Endothelial cell of umbilical vein (primary cell): ENCODE data around the gene AQP12A. TPM values are rescaled to one million over a fixed set of nuclear protein-coding genes. Genes with fewer than 3 reads are reported as not detected.

ENCODE experiments used
- BruUV-seq: library from RNA; stranded (reverse); fragments of 400-500 nt; replicated peaks from 2 replicates; lab custom pipeline; 2021; lab: Mats Ljungman, UMichigan
- CTCF ChIA-PET: fragments of 300-600, 350-600 bp; sonication (Branson Sonifier 250); formaldehyde crosslinking; loops from one replicate; lab custom pipeline; 2021; ENCODE audit warnings: antibody characterized with exemption, inconsistent platforms; lab: Charles Lee
- POLR2A ChIA-PET: fragments of 300-600, 350-600 bp; sonication (Branson Sonifier 250); formaldehyde crosslinking; loops from one replicate; lab custom pipeline; 2021; ENCODE audit warnings: antibody characterized with exemption, inconsistent platforms; lab: Charles Lee
- DNase-seq: peaks from one replicate; pipeline ENCODE4 v3.0.0-alpha.2; 2011; ENCODE audit warnings: low read depth, low spot score
- FAIRE-seq: peaks from 2 replicates; lab custom pipeline; 2011; peaks lifted over from hg19 to GRCh38; lab: Jason Lieb, UNC
- H2AFZ ChIP-seq: 2 replicates; pipeline ENCODE4 v1.6.0; 2012; ENCODE audit warnings: low read depth, low read length, control low read depth, inconsistent platforms
- H3K27ac ChIP-seq: 2 replicates; pipeline ENCODE4 v1.5.1; 2011; ENCODE audit warnings: low read depth, mild to moderate bottlenecking, control low read depth, low read length, moderate library complexity; ENCODE audit not compliant: insufficient read depth
- H3K27me3 ChIP-seq, 2 experiments: 2 replicates each; pipeline versions ENCODE4 v1.6.0 to v1.6.1; 2011; ENCODE audit warnings: low read length in 2 of 2, mixed read lengths in 1 of 2; ENCODE audit not compliant: control insufficient read depth in 2 of 2, insufficient read depth in 2 of 2
- H3K36me3 ChIP-seq, 2 experiments: 2 replicates in 1 of 2; 3 replicates in 1 of 2; pipeline ENCODE4 v1.5.1; 2011; ENCODE audit warnings: low read length in 2 of 2, mild to moderate bottlenecking in 1 of 2, moderate library complexity in 1 of 2; ENCODE audit not compliant: control insufficient read depth in 2 of 2, insufficient read depth in 2 of 2; ENCODE audit errors: extremely low read depth in 1 of 2
- H3K4me1 ChIP-seq: 3 replicates; pipeline ENCODE4 v1.5.1; 2011; ENCODE audit warnings: mild to moderate bottlenecking, low read length; ENCODE audit not compliant: control insufficient read depth, insufficient read depth; ENCODE audit errors: extremely low read depth
- H3K4me2 ChIP-seq: 2 replicates; pipeline ENCODE4 v1.6.1; 2011; ENCODE audit warnings: low read length, control low read depth, mixed read lengths; ENCODE audit not compliant: insufficient read depth
- H3K4me3 ChIP-seq, 3 experiments: fragments of 200-600 bp in 1 of 3; sonication (generic), shearing (Covaris generic) in 1 of 3; replicated peaks in 1 of 3; 2 replicates each; pipeline ENCODE4 v1.5.1; 2011 to 2016; ENCODE audit warnings: control low read depth in 3 of 3, low read length in 3 of 3, mild to moderate bottlenecking in 2 of 3, inconsistent platforms in 1 of 3, low read depth in 1 of 3, moderate library complexity in 1 of 3; ENCODE audit not compliant: insufficient read depth in 1 of 3
- H3K79me2 ChIP-seq: 2 replicates; pipeline ENCODE4 v1.6.0; 2012; ENCODE audit warnings: low read length, inconsistent platforms; ENCODE audit not compliant: control insufficient read depth, insufficient read depth
- H3K9ac ChIP-seq: replicated peaks from 2 replicates; pipeline ENCODE3; 2011; ENCODE audit warnings: low read length, control low read depth; ENCODE audit not compliant: insufficient read depth; ENCODE audit errors: extremely low read depth
- H3K9me1 ChIP-seq: replicated peaks from 3 replicates; pipeline ENCODE4 v1.6.0; 2011; ENCODE audit warnings: mild to moderate bottlenecking, low read length; ENCODE audit not compliant: control insufficient read depth, insufficient read depth; ENCODE audit errors: extremely low read depth
- H3K9me3 ChIP-seq: replicated peaks from 2 replicates; pipeline ENCODE4 v1.5.1; 2012; ENCODE audit warnings: low read length, inconsistent platforms; ENCODE audit not compliant: control insufficient read depth, insufficient read depth
- H4K20me1 ChIP-seq: replicated peaks from 2 replicates; pipeline ENCODE3; 2011; ENCODE audit warnings: mild to moderate bottlenecking, low read length; ENCODE audit not compliant: control insufficient read depth, insufficient read depth; ENCODE audit errors: extremely low read depth
- EZH2 ChIP-seq: IDR thresholded peaks from 2 replicates; pipeline ENCODE4 v1.6.1; 2012; ENCODE audit warnings: borderline replicate concordance, low read depth, mild to moderate bottlenecking, moderate library complexity, low read length, inconsistent platforms; ENCODE audit not compliant: severe bottlenecking
- FOS ChIP-seq: IDR thresholded peaks from 2 replicates; pipeline ENCODE4 v1.6.1; 2011; ENCODE audit warnings: mild to moderate bottlenecking, low read length, moderate library complexity, borderline replicate concordance; ENCODE audit not compliant: insufficient read depth
- GATA2 ChIP-seq: IDR thresholded peaks from 2 replicates; pipeline ENCODE4 v1.7.0; 2011; ENCODE audit warnings: low read depth, mild to moderate bottlenecking, moderate library complexity, mixed read lengths, low read length; ENCODE audit not compliant: insufficient read length, insufficient read depth
- JUN ChIP-seq: IDR thresholded peaks from 2 replicates; pipeline ENCODE4 v1.6.1; 2011; ENCODE audit warnings: borderline replicate concordance, low read depth; ENCODE audit not compliant: insufficient read length, insufficient read depth
- MYC ChIP-seq: IDR thresholded peaks from one replicate; pipeline ENCODE4 v1.6.1; 2011; ENCODE audit warnings: mild to moderate bottlenecking, low read depth, low read length
- POLR2A ChIP-seq: IDR thresholded peaks from 2 replicates; pipeline ENCODE4 v1.6.1; 2012; ENCODE audit warnings: low read depth, mild to moderate bottlenecking, control low read depth, low read length
- POLR2AphosphoS5 ChIP-seq: IDR thresholded peaks from 2 replicates; pipeline ENCODE4 v1.6.1; 2012; ENCODE audit warnings: low read depth, mild to moderate bottlenecking, control low read depth, low read length, moderate library complexity; ENCODE audit not compliant: insufficient read depth
- dilution Hi-C: fragments of 300-500 bp; cut with MboI; formaldehyde crosslinking; loops from one replicate; pipeline ENCODE4 v1.15.0; 2019; ENCODE audit warnings: low sequenced_read_pairs; ENCODE audit not compliant: extremely low pct_ligation_motif_present
- intact Hi-C: fragments of 100-400 bp; cut with micrococcal nuclease; formaldehyde crosslinking; loops from one replicate; pipeline ENCODE4 v1.10.0; 2022
- polyA plus RNA-seq, 4 experiments: library from polyadenylated mRNA; depleted of rRNA in 3 of 4; stranded (reverse) in 3 of 4; unstranded in 1 of 4; fragments of >200 nt; gene quantifications; 2 replicates each; pipeline versions ENCODE4 v1.2.1 to v1.2.3, GENCODE V29; 2011 to 2012; ENCODE audit warnings: missing spikeins in 1 of 4
- total RNA-seq: library from RNA; stranded (reverse); gene quantifications from 2 replicates; pipeline ENCODE4 v1.2.3, GENCODE V29; 2021
- TF ChIP-seq, protein P1 (sequence below), 2 donors: IDR thresholded peaks; 1 replicate in 1 of 2; 2 replicates in 1 of 2; pipeline ENCODE4 v1.5.1; 2011; ENCODE audit warnings: low read length in 2 of 2, mild to moderate bottlenecking in 2 of 2, moderate library complexity in 2 of 2, control low read depth in 1 of 2, inconsistent platforms in 1 of 2, low read depth in 1 of 2; ENCODE audit not compliant: insufficient read depth in 1 of 2; ENCODE audit errors: extremely low read depth in 1 of 2
- TF ChIP-seq, protein P2 (sequence below): IDR thresholded peaks from 2 replicates; pipeline ENCODE4 v1.6.1; 2011; ENCODE audit not compliant: insufficient read depth, insufficient read length

The AQP12A gene
- total and polyA plus RNA-seq, 2 donors (not counting 3 experiments of a cell fraction or from before 2014, with no cell fraction given), result not detected

DNA sequence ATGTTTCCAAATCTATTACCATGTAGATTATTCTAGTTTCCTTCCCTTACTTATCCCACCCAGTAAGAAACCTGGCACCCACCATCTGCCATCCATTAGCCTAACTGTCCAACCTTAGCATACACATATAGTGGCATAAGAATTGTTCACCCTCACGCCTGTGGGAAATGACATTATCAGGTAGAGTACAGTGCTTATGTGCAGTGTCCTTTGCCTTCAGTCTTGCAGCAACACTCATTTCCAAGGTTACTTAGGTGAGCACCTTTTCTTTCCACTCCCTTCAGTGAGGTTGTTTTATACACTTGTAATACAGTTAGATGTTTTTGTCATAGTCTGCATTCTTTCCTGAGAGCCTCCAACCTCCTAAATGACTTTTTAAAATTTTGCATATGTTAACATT, 27.0 kb upstream of the AQP12A start:
- ChIA-PET CTCF (interaction anchor here (1.3 kb wide), 1 partner anchor 150 kb away, joined by 4 read pairs; no protein-coding TSS in a partner anchor), POLR2A (no interaction called here)
- Histone ChIP-seq H3K4me2 (no peak overlapping the region), H3K9ac (no peak overlapping the region), H3K4me3 (no peak overlapping the region), H3K4me1 (no peaks in the 10 kb centered on the region), H3K79me2 (no peaks in the 10 kb centered on the region), H2AFZ (no peak overlapping the region), H3K9me3 (no peaks in the 10 kb centered on the region), H4K20me1 (no peaks in the 10 kb centered on the region), H3K36me3 (no peaks in the 10 kb centered on the region), H3K9me1 (no peaks in the 10 kb centered on the region), H3K27me3 (peaks cover 3 to 5% of the 10 kb centered on the region in 2 experiments), H3K27ac (no peak overlapping the region)
- intact Hi-C loops, result no loop called here
- FAIRE-seq, result no peak
- no peak for DNase-seq
- no peak for TF ChIP-seq EZH2
- TF ChIP-seq JUN, result no peak
- BruUV-seq, result no TSS peak
- dilution Hi-C loops, result no loop called here

DNA sequence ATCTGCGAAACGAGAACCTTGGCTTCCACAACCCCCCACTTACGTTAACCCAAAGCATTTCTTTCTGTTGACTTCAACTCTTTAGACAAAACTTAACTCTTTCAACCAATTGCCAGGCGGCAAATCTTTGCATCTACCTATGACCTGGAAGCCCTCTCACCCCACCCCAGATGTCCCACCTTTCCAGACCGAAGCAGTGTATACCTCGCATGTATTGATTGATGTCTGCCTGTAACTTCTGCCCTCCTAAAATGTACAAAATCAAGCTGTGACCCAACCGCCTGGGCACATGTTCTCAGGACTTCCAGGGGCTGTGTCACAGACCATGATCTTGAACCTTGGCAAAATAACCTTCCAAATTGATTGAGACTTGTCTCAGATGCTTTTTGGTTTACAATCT, 21.3 kb upstream of the AQP12A start:
- no peaks in the 10 kb centered on the region for H3K9me1 ChIP-seq
- no peak overlapping the region for H2AFZ ChIP-seq
- TF ChIP-seq GATA2 (no peak), MYC (no peak), POLR2A (no peak), POLR2AphosphoS5 (no peak), EZH2 (no peak), FOS (no peak), JUN (no peak)
- TF ChIP-seq, protein P1, sequence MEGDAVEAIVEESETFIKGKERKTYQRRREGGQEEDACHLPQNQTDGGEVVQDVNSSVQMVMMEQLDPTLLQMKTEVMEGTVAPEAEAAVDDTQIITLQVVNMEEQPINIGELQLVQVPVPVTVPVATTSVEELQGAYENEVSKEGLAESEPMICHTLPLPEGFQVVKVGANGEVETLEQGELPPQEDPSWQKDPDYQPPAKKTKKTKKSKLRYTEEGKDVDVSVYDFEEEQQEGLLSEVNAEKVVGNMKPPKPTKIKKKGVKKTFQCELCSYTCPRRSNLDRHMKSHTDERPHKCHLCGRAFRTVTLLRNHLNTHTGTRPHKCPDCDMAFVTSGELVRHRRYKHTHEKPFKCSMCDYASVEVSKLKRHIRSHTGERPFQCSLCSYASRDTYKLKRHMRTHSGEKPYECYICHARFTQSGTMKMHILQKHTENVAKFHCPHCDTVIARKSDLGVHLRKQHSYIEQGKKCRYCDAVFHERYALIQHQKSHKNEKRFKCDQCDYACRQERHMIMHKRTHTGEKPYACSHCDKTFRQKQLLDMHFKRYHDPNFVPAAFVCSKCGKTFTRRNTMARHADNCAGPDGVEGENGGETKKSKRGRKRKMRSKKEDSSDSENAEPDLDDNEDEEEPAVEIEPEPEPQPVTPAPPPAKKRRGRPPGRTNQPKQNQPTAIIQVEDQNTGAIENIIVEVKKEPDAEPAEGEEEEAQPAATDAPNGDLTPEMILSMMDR (IDR thresholded peaks at IDR 0.05; ENCODE audit: extremely low read depth in 1 of 2, insufficient read depth in 1 of 2, low read depth in 1 of 2, low read length in 2 of 2), result no peak
- TF ChIP-seq, protein P2, sequence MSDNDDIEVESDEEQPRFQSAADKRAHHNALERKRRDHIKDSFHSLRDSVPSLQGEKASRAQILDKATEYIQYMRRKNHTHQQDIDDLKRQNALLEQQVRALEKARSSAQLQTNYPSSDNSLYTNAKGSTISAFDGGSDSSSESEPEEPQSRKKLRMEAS, result no peak
- ChIA-PET POLR2A (no interaction called here), CTCF (no interaction called here)
- no peak overlapping the region for H3K4me3 ChIP-seq
- peaks cover 5 to 10% of the 10 kb centered on the region in 2 experiments for H3K27me3 ChIP-seq
- no peaks in the 10 kb centered on the region for H3K36me3 ChIP-seq
- H4K20me1 ChIP-seq, result no peaks in the 10 kb centered on the region
- no TSS peak for BruUV-seq
- H3K9ac ChIP-seq, result no peak overlapping the region
- no peak overlapping the region for H3K4me2 ChIP-seq
- no peaks in the 10 kb centered on the region for H3K79me2 ChIP-seq
- no peak overlapping the region for H3K27ac ChIP-seq
- FAIRE-seq, result no peak
- dilution Hi-C loops, result no loop called here
- DNase-seq, result no peak
- H3K9me3 ChIP-seq, result no peaks in the 10 kb centered on the region
- no peaks in the 10 kb centered on the region for H3K4me1 ChIP-seq
- intact Hi-C loops, result no loop called here
